GM21447 (cell line): Measurements from ENCODE around the gene DKC1.
"Not testable (repeated sequence)": the region's sequence is repeated elsewhere in the genome, so short reads cannot be mapped to it uniquely, and the experiment has no call there.

ENCODE experiments used
- ATAC-seq: cut with Tn5 transposase; IDR thresholded peaks from one replicate; pipeline ENCODE4 v1.9.1; 2021; ENCODE audit not compliant: unreplicated experiment

DKC1 gene

GRCh38 chrX:154817048-154817618 is 54.5 kb downstream of the DKC1 start:
- ATAC-seq, result not testable (repeated sequence)

- ATAC-seq, result no peak
These were observed 56.5 kb downstream of the DKC1 start for GRCh38 chrX:154818916-154819770.

- no peak for ATAC-seq
These were observed 57.2 kb downstream of the DKC1 start for GRCh38 chrX:154819771-154820341.

- no peak for ATAC-seq
These were observed 58.9 kb downstream of the DKC1 start for GRCh38 chrX:154821523-154821922.

GRCh38 chrX:154822029-154822428 is 59.4 kb downstream of the DKC1 start:
- no peak for ATAC-seq

- ATAC-seq, result no peak
These were observed 62.0 kb downstream of the DKC1 start for GRCh38 chrX:154824638-154825037.

GRCh38 chrX:154825586-154825985 is 62.9 kb downstream of the DKC1 start:
- not testable (repeated sequence) for ATAC-seq
